ENCODE results near the gene HIF3A.

Gene HIF3A

DNA sequence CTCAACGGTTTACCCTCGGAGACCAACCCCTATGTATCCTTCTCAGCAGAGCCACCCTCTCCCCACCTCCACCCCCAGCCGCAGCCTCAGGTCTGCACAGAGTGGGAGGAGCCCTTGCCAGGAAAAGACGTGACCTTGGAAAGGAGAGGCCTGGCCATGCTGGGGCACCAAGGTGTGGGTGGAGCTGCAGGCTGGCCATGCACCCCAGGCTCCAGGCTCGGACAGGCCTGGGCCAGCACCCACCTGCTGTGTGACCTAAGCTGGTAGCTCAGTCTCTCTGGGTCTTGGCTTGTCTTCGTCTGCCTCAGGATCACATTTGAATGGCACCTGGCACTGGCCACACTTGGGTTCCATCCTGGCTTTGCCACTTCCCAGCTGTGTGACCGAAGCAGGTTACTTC is 87.0 kb downstream of the HIF3A start:
- DNase-seq (ENCODE audit: low spot score), result no peak

DNA sequence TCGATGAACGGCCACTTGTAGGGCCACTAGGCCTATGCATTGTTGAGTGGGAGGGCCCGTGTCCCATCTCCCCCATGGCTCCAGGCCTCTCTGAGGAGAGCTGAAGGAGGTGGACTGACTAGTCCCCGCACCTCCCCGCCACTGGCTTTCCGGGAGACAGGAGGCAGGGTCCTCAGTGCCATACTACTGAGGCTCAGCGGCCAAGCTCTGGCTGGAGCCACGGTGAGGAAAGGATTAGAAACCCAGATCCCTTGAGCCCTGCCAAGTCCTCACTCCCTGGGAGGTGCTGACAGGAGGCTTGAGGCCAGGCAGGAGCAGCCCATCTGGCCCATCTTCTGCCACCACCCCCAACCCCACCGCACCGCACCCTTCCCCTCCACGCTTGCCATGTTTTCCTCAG is 87.6 kb downstream of the HIF3A start:
- DNase-seq (ENCODE audit: low spot score), result no peak

DNA sequence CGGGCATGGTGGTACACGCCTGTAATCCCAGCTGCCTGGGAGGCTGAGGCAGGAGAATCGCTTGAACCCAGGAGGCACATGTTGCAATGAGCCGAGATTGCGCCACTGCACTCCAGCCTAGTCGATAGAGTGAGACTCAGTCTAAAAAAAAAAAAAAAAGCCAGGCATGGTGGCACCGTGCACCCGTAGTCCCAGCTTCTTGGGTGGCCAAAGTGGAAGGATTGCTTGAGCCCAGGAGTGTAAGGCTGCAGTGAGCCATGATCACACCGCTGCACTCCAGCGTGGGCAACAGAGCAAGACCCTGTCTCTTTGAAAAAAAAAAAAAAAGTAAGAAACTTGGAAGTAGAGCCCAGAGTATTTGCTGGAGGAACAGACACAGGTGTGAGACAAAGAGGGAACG is 88.8 kb downstream of the HIF3A start:
- no peak for DNase-seq (ENCODE audit: low spot score)

DNA sequence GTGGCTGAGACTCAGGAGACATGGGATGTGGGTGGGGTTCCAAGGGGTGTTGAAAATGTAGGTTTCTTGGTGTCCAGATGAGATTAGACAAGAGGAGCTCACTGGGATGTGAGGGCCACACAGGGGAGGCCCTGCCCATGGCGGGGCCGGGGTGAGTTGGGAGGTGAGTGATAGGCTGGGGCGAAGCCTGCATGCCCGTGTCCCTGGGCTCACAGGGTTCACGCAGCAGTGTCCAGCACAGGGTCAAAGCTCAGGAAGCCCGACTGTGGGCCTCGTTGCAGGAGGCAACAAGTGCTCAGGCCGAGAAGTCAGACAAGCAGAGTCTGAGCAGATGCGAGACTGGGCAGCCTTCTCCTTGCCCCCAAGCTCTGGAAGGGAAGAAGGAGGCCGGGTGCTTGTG is 89.3 kb downstream of the HIF3A start:
- no peak for DNase-seq (ENCODE audit: low spot score)

DNA sequence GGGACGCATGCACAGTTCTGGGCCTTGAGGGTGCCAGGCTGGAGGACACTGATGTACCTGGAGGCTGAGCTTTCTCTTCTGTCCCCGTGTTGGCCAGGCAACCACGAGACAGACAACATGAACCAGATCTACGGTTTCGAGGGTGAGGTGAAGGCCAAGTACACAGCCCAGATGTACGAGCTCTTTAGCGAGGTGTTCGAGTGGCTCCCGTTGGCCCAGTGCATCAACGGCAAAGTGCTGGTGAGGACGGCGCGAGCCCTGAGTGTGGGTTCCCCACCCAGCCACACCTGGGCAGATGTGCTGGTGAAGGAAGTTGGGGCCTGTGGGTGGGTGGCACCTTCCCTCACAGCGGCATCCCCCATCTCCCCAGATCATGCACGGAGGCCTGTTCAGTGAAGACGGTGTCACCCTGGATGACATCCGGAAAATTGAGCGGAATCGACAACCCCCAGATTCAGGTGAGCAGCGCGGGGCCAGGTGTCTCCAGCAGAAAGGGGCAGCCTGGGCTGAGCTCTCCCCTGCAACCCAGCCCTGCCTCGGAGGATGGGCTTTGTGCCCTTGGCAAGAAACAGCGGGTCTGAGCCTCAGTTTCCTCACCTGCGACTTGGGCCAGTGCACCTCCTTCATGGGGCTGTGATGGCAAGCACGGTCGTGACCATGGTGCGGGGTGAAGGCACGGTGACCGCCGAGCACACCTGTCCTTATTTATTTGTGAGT is 90.3 kb downstream of the HIF3A start:
- DNase-seq (ENCODE audit: low spot score), result no peak

DNA sequence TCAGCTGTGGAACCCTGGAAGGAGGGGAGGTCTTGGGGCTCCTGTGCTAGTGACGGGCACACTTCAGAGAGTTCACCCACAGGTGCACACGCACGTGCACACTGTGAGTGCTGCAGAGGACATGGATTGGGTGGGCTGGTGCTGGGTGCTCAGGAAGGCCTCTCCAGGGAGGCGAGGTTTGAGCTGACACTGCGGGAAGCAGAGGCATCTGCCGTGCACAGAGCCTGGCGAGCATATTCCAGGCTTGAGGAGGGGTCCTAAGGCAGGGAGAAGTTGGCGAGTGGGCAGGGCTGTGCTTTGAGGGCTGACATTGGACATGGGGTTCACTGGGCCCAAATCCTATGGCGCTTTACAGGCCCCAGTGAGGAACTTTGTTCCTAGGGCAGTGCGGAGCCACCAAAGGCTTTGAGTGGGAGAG is 90.9 kb downstream of the HIF3A start:
- DNase-seq (ENCODE audit: low spot score), result no peak

DNA sequence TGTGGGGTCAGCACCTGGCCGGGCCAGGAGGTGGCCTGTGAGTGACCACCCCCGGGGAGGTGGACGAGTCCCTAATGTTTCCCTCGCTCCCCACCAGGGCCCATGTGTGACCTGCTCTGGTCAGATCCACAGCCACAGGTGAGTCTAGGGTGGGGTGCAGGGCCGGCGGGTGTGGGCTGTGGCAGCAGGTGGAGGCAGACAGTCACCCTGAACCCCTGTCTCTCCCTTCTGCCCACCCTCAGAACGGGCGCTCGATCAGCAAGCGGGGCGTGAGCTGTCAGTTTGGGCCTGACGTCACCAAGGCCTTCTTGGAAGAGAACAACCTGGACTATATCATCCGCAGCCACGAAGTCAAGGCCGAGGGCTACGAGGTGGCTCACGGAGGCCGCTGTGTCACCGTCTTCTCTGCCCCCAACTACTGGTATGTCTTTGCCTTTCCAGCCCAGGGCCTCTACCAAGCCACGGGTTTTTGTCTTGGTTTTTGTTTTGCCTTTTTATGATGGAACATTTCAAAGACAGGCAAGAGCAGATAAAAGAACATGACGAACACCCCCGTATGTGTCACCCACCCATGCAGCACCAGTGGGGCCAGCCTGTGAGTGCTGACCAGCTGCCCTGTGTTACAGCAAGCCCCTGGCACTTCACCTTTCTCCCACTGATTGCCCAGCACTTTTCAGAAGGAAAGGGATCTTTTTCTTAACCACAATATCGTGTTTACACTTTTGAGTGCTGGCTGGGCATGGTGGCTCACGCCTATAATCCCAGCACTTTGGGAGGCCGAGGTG is 91.7 kb downstream of the HIF3A start:
- DNase-seq (ENCODE audit: low spot score), result no peak

DNA sequence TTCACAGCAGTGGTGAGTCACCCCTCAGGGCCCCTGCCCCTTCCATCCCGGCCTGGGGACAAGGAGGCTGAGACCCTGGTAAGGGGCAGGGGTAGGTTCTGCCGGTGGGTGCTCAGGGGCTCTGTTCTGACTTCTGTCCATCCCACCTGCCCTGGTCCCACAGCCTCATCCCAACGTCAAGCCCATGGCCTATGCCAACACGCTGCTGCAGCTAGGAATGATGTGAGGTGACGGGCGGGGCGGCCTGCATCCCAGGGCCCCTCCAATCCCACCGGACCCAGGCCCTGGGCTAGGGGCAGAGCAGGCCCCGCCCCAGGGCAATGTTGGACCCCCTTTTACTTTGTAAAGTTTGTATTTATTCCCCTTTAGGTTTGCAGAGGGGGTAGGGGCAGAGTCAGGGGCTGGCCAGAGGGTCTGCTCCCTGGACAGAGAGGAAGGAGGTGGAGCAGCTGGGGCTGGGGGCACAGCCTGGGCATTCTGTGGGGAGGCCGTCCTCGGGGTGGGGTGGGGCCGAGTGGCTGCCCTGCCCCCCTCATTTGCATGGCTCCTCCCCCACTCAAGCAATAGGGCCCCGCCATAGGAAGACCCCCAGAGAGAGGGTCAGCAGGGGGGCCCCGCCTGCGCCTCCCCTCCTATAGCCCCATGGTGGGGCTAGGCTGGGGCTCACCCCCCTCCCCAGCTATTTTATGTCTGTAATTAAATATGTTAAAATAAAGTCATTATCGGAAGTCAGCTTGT is 93.4 kb downstream of the HIF3A start:
- no peak for DNase-seq (ENCODE audit: low spot score)

DNA sequence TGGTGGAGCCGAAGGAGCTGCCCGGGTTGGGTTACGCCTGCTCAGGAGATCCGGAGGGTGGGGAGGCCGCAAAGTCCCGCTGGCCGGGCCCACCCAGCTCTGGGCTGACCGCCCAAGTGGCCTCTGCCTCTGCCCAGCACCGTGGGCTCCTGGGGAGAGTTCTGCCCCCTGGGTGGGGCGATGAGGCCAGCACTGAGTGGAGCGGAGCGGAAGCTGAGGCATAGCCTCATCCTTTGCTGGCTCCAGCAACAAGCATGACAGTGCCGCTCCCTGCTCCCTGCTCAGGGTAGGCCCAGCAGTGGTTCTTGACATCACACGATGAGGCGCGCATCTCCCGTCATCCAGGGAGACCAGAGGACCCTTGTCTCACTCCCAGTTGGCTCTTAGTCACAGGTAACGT is 94.0 kb downstream of the HIF3A start:
- no peak for DNase-seq (ENCODE audit: low spot score)

DNA sequence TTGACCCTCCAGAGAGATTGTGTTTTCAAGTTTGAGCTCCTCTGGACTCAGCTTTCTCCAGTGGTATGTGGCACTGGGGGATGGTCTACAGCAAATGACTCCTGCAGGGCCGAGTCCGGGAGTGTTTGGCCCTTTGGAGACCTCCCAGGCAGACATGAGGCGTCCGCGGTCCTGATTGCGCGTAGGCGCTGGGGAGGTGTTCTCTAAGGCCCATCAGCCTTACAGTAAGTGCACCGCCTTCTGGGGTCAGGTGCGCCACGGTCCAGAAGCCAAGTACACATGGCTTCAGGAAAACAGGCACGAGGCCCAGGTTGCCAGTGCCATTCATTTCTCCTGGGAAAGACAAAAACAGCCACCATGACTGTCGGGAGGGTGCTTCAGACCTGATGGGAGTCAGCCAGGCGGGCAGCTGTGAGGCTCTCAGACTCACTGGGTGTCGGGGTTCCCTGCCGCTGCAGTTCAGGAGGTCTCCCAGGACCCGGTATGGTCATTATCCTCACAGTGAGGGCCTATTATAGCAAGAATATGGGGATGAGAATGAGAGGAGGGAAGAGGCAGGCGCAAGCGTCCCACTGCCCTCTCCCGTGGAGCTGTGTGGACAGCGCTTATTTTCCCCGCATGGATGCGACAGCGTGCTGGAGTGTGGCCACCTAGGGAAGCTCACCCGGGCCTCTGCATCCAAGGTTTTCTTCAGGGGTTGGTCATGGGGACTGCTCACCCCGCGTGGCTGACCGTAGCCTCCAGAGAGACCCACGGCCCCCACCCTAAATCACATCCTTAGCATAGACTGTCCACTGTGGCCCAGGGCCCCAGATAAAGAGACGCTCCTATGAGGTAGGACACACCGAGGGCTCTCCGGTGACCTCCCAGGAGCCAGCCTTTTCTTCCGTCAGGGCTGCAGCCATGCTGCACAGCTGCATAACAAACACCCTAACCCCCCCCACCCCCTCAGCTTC is 94.7 kb downstream of the HIF3A start:
- DNase-seq (ENCODE audit: low spot score), result no peak

DNA sequence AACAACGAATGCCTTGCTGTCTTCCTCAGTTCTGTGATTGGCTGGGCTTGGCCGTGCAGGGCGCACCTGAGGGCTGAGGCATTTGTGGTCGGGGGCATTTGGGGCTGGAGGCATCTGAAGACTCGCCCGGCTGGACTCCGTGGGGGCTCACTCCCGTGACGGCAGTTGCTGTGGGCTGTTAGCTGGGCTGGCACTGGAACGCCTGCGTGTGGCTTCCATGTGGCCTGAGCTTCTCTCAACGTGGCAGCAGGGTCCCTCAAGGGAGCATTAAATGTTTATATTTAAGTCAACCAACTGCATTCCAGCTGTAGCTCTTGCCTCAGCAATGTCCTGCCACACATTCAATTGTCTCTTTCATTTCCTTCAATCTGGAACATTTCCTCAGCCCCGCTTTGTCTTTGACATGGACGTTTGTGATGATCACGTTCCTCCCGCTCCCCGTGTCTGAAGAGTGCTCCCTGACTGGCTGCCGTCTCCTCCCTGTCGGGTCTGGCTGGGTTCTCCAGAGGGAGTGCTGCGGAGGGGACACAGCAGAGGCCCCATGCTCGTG is 95.5 kb downstream of the HIF3A start:
- no peak for DNase-seq (ENCODE audit: low spot score)

DNA sequence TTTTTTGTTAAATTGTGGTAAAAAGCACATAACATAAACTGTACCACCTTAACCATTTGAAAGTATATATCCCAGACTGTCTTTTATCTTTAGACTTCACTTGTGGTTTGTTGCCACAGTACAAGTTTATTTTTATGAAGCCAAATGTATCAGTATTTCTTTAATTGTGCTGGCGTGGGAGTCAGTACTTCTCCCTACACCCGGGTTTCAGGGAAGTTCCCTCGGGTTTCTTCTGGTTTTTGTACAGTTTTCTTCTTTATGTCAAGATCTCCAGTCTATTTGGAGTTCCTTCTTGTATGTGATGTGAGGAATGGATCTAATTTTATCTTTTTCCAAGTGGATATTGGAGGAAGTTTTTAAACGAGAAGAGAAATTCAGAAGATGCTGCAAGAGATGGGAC is 96.0 kb downstream of the HIF3A start:
- no peak for DNase-seq (ENCODE audit: low spot score)

All from CD4-positive, alpha-beta T cell treated with Interleukin-15 for 4 hours (primary cell).